MM.1S (cell line): ENCODE measurements around the gene OR9A4.
"Not testable (repeated sequence)": the region's sequence is repeated elsewhere in the genome, so short reads cannot be mapped to it uniquely, and the experiment has no call there.

Experiments used
- CTCF ChIP-seq: fragments of 300-600 bp; sonication (generic); IDR thresholded peaks from 2 replicates; pipeline ENCODE4 v1.5.1; 2016; ENCODE audit warnings: antibody characterized with exemption, low read length, mixed read lengths
- EZH2phosphoT487 ChIP-seq: fragments of 300-600 bp; sonication (generic); IDR thresholded peaks from 2 replicates; pipeline ENCODE4 v1.6.1; 2018; ENCODE audit warnings: antibody characterized with exemption, low read length

- TF ChIP-seq CTCF, EZH2phosphoT487: not testable (repeated sequence)
These were observed 16.8 kb upstream of the OR9A4 start for GRCh38 chr7:141899366-141899765.
